ENCODE data around the gene CEP70.

Gene CEP70

DNA sequence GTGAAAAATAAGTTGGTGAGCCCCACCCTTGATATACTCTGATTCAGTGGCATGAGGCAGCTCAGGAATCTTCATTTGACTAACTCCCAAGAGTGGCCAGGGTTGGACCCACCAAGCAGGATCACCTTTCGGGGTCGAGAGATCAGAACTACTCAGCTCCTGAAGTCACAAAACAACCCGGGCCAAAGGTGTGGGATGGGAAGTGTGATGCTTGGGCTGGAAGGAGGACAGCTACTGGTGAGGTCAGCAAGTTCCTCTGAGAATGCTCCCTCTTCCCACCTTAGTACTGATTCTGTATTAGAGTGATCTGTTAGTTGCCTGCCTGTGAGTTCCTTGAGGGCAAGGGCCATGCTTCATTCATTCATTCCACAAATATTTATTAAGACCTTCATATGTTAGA, 144.6 kb downstream of the CEP70 start (continued):
- TF ChIP-seq POU6F1 (CRISPR knock-in tag; IDR thresholded peaks at IDR 0.05; ENCODE audit: borderline replicate concordance, low read depth) (no peak), ISL1 (CRISPR knock-in tag; IDR thresholded peaks at IDR 0.05) (no peak), CSRNP3 (CRISPR knock-in tag; IDR thresholded peaks at IDR 0.05) (no peak), BACH2 (CRISPR knock-in tag; IDR thresholded peaks at IDR 0.05; ENCODE audit: borderline replicate concordance) (no peak), GLIS3 (CRISPR knock-in tag; IDR thresholded peaks at IDR 0.05) (no peak)

DNA sequence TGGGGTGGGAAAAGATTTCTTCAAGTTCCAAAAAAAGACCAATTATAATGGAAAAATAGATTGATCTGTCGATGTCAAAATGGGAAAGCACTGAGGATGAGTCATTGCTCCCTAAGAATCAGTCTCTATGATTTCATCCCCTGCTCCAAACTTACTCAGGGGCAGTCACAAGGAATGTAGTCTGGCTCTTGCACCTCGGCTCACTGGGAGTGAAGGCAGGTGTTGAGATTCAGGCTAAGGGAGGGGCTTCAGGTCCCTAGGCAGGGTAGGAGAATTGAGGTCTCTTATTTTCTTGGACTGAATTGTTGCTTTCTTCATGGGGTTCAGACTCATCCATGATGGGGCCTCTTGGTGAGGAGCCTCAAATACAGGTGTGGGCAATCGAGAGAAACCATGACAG, 145.4 kb downstream of the CEP70 start:
- TF ChIP-seq TOX (CRISPR knock-in tag; IDR thresholded peaks at IDR 0.05; ENCODE audit: borderline replicate concordance) (no peak), CREB5 (CRISPR knock-in tag; IDR thresholded peaks at IDR 0.05; ENCODE audit: low read depth) (no peak), ZFP3 (CRISPR knock-in tag; IDR thresholded peaks at IDR 0.05) (no peak), ZFP30 (CRISPR knock-in tag; IDR thresholded peaks at IDR 0.05) (no peak), OSR1 (CRISPR knock-in tag; IDR thresholded peaks at IDR 0.05) (no peak), ZNF70 (CRISPR knock-in tag; IDR thresholded peaks at IDR 0.05) (no peak), CSRNP3 (CRISPR knock-in tag; IDR thresholded peaks at IDR 0.05) (no peak), RARB (CRISPR knock-in tag; IDR thresholded peaks at IDR 0.05) (no peak), SNAI2 (CRISPR knock-in tag; IDR thresholded peaks at IDR 0.05) (no peak), ZNF565 (CRISPR knock-in tag; conservative IDR thresholded peaks at IDR 0.05; ENCODE audit: low read depth) (no peak), ZNF8 (CRISPR knock-in tag; IDR thresholded peaks at IDR 0.05) (no peak), PPARA (CRISPR knock-in tag; IDR thresholded peaks at IDR 0.05; ENCODE audit: borderline replicate concordance) (no peak)
- TF ChIP-seq, protein P1, sequence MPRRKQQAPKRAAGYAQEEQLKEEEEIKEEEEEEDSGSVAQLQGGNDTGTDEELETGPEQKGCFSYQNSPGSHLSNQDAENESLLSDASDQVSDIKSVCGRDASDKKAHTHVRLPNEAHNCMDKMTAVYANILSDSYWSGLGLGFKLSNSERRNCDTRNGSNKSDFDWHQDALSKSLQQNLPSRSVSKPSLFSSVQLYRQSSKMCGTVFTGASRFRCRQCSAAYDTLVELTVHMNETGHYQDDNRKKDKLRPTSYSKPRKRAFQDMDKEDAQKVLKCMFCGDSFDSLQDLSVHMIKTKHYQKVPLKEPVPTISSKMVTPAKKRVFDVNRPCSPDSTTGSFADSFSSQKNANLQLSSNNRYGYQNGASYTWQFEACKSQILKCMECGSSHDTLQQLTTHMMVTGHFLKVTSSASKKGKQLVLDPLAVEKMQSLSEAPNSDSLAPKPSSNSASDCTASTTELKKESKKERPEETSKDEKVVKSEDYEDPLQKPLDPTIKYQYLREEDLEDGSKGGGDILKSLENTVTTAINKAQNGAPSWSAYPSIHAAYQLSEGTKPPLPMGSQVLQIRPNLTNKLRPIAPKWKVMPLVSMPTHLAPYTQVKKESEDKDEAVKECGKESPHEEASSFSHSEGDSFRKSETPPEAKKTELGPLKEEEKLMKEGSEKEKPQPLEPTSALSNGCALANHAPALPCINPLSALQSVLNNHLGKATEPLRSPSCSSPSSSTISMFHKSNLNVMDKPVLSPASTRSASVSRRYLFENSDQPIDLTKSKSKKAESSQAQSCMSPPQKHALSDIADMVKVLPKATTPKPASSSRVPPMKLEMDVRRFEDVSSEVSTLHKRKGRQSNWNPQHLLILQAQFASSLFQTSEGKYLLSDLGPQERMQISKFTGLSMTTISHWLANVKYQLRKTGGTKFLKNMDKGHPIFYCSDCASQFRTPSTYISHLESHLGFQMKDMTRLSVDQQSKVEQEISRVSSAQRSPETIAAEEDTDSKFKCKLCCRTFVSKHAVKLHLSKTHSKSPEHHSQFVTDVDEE (CRISPR knock-in tag; IDR thresholded peaks at IDR 0.05) = no peak
- no peak for ATAC-seq

- TF ChIP-seq ZC3H10 (CRISPR knock-in tag; IDR thresholded peaks at IDR 0.05) = no peak
- TF ChIP-seq GLIS3 (CRISPR knock-in tag; IDR thresholded peaks at IDR 0.05) = no peak
- TF ChIP-seq POU6F1 (CRISPR knock-in tag; IDR thresholded peaks at IDR 0.05; ENCODE audit: borderline replicate concordance, low read depth) = no peak
- no peak for TF ChIP-seq CREB5 (CRISPR knock-in tag; IDR thresholded peaks at IDR 0.05; ENCODE audit: low read depth)
- no peak for TF ChIP-seq ZFP3 (CRISPR knock-in tag; IDR thresholded peaks at IDR 0.05)
- no peak for ATAC-seq
These were observed 148.4 kb downstream of the CEP70 start for GRCh38 chr3:138445654-138446053.
